Loucy (cell line): ENCODE results near the gene BRAF.

Experiments
- H2AFZ ChIP-seq: fragments of 200-600 bp; sonication (generic); 2 replicates; pipeline ENCODE4 v1.6.0; 2016; ENCODE audit warnings: antibody characterized with exemption, mild to moderate bottlenecking, low read length, moderate library complexity
- H3F3A ChIP-seq: fragments of 200-600 bp; 2 replicates; pipeline ENCODE4 v1.6.0; 2016; ENCODE audit warnings: antibody characterized with exemption, low read depth, mild to moderate bottlenecking
- H3K27me3 ChIP-seq: fragments of 200-600 bp; sonication (generic); 2 replicates; pipeline ENCODE4 v1.6.1; 2014; ENCODE audit warnings: low read length, mild to moderate bottlenecking; ENCODE audit not compliant: insufficient read depth, poor library complexity, severe bottlenecking
- H3K36me3 ChIP-seq: fragments of 200-600 bp; sonication (generic); 2 replicates; pipeline ENCODE4 v1.6.1; 2016; ENCODE audit warnings: low read length; ENCODE audit not compliant: insufficient read depth
- H3K4me1 ChIP-seq: fragments of 200-600 bp; sonication (generic); 2 replicates; pipeline ENCODE4 v1.5.1; 2014; ENCODE audit warnings: low read length, mild to moderate bottlenecking; ENCODE audit not compliant: insufficient read depth, poor library complexity, severe bottlenecking
- H3K4me2 ChIP-seq: fragments of 200-600 bp; sonication (generic); 2 replicates; pipeline ENCODE4 v1.6.0; 2014; ENCODE audit warnings: antibody characterized with exemption, low read length, low read depth, mild to moderate bottlenecking; ENCODE audit not compliant: poor library complexity, severe bottlenecking
- H3K4me3 ChIP-seq: fragments of 200-600 bp; sonication (generic); 2 replicates; pipeline ENCODE4 v1.5.1; 2014; ENCODE audit warnings: low read length, mild to moderate bottlenecking, mixed read lengths; ENCODE audit not compliant: poor library complexity, severe bottlenecking
- H3K79me2 ChIP-seq: fragments of 200-600 bp; sonication (generic); 2 replicates; pipeline ENCODE4 v1.6.1; 2014; ENCODE audit warnings: low read length; ENCODE audit not compliant: insufficient read depth
- H3K9ac ChIP-seq: fragments of 200-600 bp; sonication (generic); 2 replicates; pipeline ENCODE4 v1.6.0; 2014; ENCODE audit warnings: mild to moderate bottlenecking, low read depth, low read length, moderate library complexity; ENCODE audit not compliant: poor library complexity, severe bottlenecking
- H3K9me2 ChIP-seq: fragments of 200-600 bp; sonication (generic); replicated peaks from 2 replicates; pipeline ENCODE4 v1.6.1; 2016; ENCODE audit warnings: low read depth, low read length, mixed read lengths
- H3K9me3 ChIP-seq: fragments of 200-600 bp; sonication (generic); 2 replicates; pipeline ENCODE4 v1.6.1; 2014; ENCODE audit warnings: mild to moderate bottlenecking, antibody characterized with exemption, low read length, low read depth; ENCODE audit not compliant: insufficient read depth
- H4K20me1 ChIP-seq: fragments of 200-600 bp; sonication (generic); 2 replicates; pipeline ENCODE4 v1.6.0; 2014; ENCODE audit warnings: antibody characterized with exemption, low read length, mild to moderate bottlenecking; ENCODE audit not compliant: insufficient read depth, poor library complexity, severe bottlenecking
- EZH2phosphoT487 ChIP-seq: fragments of 200-600 bp; IDR thresholded peaks from 2 replicates; pipeline ENCODE4 v1.6.1; 2018; ENCODE audit warnings: antibody characterized with exemption, mild to moderate bottlenecking, moderate library complexity, borderline replicate concordance
- TF ChIP-seq, protein P1 (sequence below): fragments of 200-600 bp; sonication (generic); conservative IDR thresholded peaks from 2 replicates; pipeline ENCODE4 v1.5.1; 2014; ENCODE audit warnings: mild to moderate bottlenecking, antibody characterized with exemption, low read length

Gene BRAF

GRCh38 chr7:140679186-140679585 lies 245.5 kb downstream of the BRAF start:
- H3F3A ChIP-seq: no peaks in the 10 kb centered on the region
- H3K36me3 ChIP-seq: peaks cover 11% of the 10 kb centered on the region; the same call in 1 of the 2 replicates
- no peak for TF ChIP-seq EZH2phosphoT487
- TF ChIP-seq, protein P1, sequence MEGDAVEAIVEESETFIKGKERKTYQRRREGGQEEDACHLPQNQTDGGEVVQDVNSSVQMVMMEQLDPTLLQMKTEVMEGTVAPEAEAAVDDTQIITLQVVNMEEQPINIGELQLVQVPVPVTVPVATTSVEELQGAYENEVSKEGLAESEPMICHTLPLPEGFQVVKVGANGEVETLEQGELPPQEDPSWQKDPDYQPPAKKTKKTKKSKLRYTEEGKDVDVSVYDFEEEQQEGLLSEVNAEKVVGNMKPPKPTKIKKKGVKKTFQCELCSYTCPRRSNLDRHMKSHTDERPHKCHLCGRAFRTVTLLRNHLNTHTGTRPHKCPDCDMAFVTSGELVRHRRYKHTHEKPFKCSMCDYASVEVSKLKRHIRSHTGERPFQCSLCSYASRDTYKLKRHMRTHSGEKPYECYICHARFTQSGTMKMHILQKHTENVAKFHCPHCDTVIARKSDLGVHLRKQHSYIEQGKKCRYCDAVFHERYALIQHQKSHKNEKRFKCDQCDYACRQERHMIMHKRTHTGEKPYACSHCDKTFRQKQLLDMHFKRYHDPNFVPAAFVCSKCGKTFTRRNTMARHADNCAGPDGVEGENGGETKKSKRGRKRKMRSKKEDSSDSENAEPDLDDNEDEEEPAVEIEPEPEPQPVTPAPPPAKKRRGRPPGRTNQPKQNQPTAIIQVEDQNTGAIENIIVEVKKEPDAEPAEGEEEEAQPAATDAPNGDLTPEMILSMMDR: no peak
- H2AFZ ChIP-seq: no peak overlapping the region
- H3K4me1 ChIP-seq: peaks cover 25% of the 10 kb centered on the region
- no peaks in the 10 kb centered on the region for H3K9me2 ChIP-seq
- no peaks in the 10 kb centered on the region for H3K9me3 ChIP-seq
- H3K9ac ChIP-seq: no peak overlapping the region
- no peaks in the 10 kb centered on the region for H3K27me3 ChIP-seq
- H3K4me2 ChIP-seq: no peak overlapping the region
- peaks cover 8% of the 10 kb centered on the region for H4K20me1 ChIP-seq
- no peak overlapping the region for H3K4me3 ChIP-seq
- peaks cover 23% of the 10 kb centered on the region for H3K79me2 ChIP-seq

DNA sequence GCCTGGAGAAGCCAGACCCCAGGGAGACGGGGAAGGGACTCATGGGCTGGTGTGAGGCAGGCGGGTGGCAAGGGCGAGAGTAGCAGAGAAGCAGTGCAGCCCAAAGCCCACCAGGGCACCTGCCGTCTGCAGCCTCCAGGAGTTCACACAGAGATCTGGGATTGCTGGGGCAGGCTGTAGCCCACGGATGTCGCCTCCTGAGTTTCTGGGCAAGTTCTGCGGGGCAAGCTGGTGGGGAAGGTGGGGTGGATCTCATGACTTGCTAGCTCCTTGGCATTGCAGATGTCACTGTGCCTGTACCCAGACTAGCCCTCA lies 246.0 kb downstream of the BRAF start:
- no peaks in the 10 kb centered on the region for H3F3A ChIP-seq
- TF ChIP-seq, protein P1: no peak
- no peak for TF ChIP-seq EZH2phosphoT487
- no peak overlapping the region for H3K4me3 ChIP-seq
- H4K20me1 ChIP-seq: peaks cover 8% of the 10 kb centered on the region
- H3K27me3 ChIP-seq: no peaks in the 10 kb centered on the region
- H3K36me3 ChIP-seq: peaks cover 10% of the 10 kb centered on the region; the same call in 1 of the 2 replicates
- H3K79me2 ChIP-seq: peaks cover 27% of the 10 kb centered on the region
- H3K4me1 ChIP-seq: peaks cover 29% of the 10 kb centered on the region
- H3K4me2 ChIP-seq: no peak overlapping the region
- no peak overlapping the region for H2AFZ ChIP-seq
- no peak overlapping the region for H3K9ac ChIP-seq
- H3K9me2 ChIP-seq: no peaks in the 10 kb centered on the region
- H3K9me3 ChIP-seq: no peaks in the 10 kb centered on the region

DNA sequence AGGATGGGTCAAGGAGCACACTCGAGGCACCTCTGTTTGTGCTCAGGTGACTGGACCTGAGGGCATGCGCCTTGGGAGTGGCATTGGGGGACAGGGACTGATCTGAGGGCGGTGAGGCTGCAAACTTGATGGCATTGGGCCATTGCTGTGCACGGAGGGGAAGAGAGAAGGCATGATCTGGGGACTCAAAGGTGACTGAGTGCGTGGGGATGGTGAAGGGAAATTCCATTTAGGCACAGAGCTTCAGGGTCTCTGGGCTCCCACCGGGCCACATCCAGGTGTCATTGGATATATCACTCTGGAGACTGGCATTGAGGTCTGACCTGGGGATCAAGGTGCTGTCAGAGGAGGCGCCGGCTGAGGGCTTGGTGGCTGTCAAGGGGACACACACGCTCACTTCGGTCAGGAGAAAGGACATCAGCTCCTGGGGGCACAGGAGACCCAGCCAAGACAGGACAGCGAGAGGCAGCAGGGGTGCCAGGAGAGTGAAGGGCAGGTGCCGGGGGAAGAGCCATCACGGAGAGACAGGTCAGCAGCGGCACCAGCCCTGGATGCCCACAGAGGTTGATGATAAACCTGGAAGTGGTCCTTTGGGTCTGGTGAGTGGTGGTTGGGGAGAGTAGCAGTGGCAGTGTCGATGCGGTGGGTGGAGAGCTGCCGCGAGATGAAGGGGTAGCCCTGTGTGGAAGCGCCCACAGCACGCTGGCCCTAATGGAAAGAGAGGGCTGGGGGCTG lies 246.5 kb downstream of the BRAF start:
- no peaks in the 10 kb centered on the region for H3K9me2 ChIP-seq
- H2AFZ ChIP-seq: no peak overlapping the region
- no peak overlapping the region for H3K4me3 ChIP-seq
- no peak overlapping the region for H3K9ac ChIP-seq
- peaks cover 8% of the 10 kb centered on the region for H4K20me1 ChIP-seq
- no peaks in the 10 kb centered on the region for H3K27me3 ChIP-seq
- no peak overlapping the region for H3K4me2 ChIP-seq
- no peak for TF ChIP-seq EZH2phosphoT487
- TF ChIP-seq, protein P1: no peak
- peaks cover 33% of the 10 kb centered on the region for H3K79me2 ChIP-seq
- H3K9me3 ChIP-seq: no peaks in the 10 kb centered on the region
- H3K36me3 ChIP-seq: peaks cover 10% of the 10 kb centered on the region; the same call in 1 of the 2 replicates
- no peaks in the 10 kb centered on the region for H3F3A ChIP-seq
- H3K4me1 ChIP-seq: peaks cover 32% of the 10 kb centered on the region
